Activated CD4-positive, alpha-beta T cell treated with anti-CD3 and anti-CD28 coated beads, Interleukin-2, Interleukin-6, amounts not matched to agents 100 ng/mL and 50 ng/mL, durations not matched to agents 16 hours and 8 hours (primary cell): ENCODE data around the gene FOXL1.
"Not testable (repeated sequence)": the region's sequence is repeated elsewhere in the genome, so short reads cannot be mapped to it uniquely, and the experiment has no call there.

Experiments
- DNase-seq: peaks from one replicate; pipeline ENCODE4 v3.0.0-alpha.2; 2020

Gene FOXL1

GRCh38 chr16:86581458-86581857, 3.1 kb downstream of the FOXL1 start:
- DNase-seq = no peak

GRCh38 chr16:86584071-86584685, 5.8 kb downstream of the FOXL1 start:
- no peak for DNase-seq

GRCh38 chr16:86584726-86585721, 6.7 kb downstream of the FOXL1 start:
- no peak for DNase-seq

- DNase-seq = no peak
Observed at GRCh38 chr16:86585821-86586611, 7.7 kb downstream of the FOXL1 start.

GRCh38 chr16:86587487-86587886, 9.1 kb downstream of the FOXL1 start:
- DNase-seq = no peak

- not testable (repeated sequence) for DNase-seq
Observed at GRCh38 chr16:86587955-86588354, 9.6 kb downstream of the FOXL1 start.

GRCh38 chr16:86590501-86591144, 12.3 kb downstream of the FOXL1 start:
- no peak for DNase-seq

- no peak for DNase-seq
Observed at GRCh38 chr16:86591270-86591669, 12.9 kb downstream of the FOXL1 start.

- no peak for DNase-seq
Observed at GRCh38 chr16:86593913-86594620, 15.7 kb downstream of the FOXL1 start.

- no peak for DNase-seq
Observed at GRCh38 chr16:86594721-86595120, 16.4 kb downstream of the FOXL1 start.

GRCh38 chr16:86595983-86596605, 17.7 kb downstream of the FOXL1 start:
- DNase-seq = no peak

- DNase-seq = no peak
Observed at GRCh38 chr16:86597126-86597879, 19.0 kb downstream of the FOXL1 start.

GRCh38 chr16:86597880-86598606, 19.7 kb downstream of the FOXL1 start:
- no peak for DNase-seq

GRCh38 chr16:86598607-86599565, 20.5 kb downstream of the FOXL1 start:
- DNase-seq = no peak

GRCh38 chr16:86601356-86601755, 23.0 kb downstream of the FOXL1 start:
- no peak for DNase-seq

- DNase-seq = no peak
Observed at GRCh38 chr16:86602521-86602920, 24.2 kb downstream of the FOXL1 start.

GRCh38 chr16:86604436-86605193, 26.3 kb downstream of the FOXL1 start:
- peak; percentile 22 for DNase-seq

- DNase-seq = no peak
Observed at GRCh38 chr16:86605950-86606349, 27.6 kb downstream of the FOXL1 start.
